ENCODE results near the gene ASB10.

Gene ASB10

GRCh38 chr7:151208253-151208862, 21.3 kb upstream of the ASB10 start:
- Histone ChIP-seq H3K4me1 (ENCODE audit: insufficient read depth, low read length) (peaks cover 4% of the 10 kb centered on the region; the same call in 1 of the 2 replicates), H3K9ac (ENCODE audit: low read depth, low read length) (no peak overlapping the region)

DNA sequence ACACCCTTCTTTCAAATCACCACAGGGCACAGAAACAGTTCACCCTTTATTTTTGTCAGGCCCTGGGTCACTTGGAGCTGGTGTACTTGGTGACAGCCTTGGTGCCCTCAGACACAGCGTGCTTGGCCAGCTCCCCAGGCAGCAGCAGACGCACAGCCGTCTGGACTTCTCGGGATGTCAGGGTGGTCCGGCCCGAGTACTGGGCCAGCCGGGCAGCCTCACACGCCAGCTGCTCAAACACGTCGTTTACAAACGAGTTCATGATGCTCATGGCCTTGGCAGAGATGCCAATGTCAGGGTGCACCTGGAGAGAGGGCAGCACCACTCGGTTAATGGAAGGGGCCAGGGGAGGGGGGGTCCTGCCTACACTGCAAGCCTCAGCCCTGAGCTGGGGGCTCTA, 20.8 kb upstream of the ASB10 start:
- no peak overlapping the region for H3K4me3 ChIP-seq (ENCODE audit: low read length)
- H3K4me1 ChIP-seq (ENCODE audit: insufficient read depth, low read length) = peaks cover 4% of the 10 kb centered on the region; the same call in 1 of the 2 replicates
- H3K9ac ChIP-seq (ENCODE audit: low read depth, low read length) = no peak overlapping the region
- H3K27me3 ChIP-seq (ENCODE audit: insufficient read depth, low read length) = no peaks in the 10 kb centered on the region; the same call in 1 of the 2 replicates
- no peaks in the 10 kb centered on the region for H3K9me3 ChIP-seq (ENCODE audit: insufficient read depth, low read depth, low read length)
- H3K27ac ChIP-seq (ENCODE audit: low read length) = no peak overlapping the region
- H3K36me3 ChIP-seq (ENCODE audit: insufficient read depth, low read depth, low read length) = peaks cover 9% of the 10 kb centered on the region; the same call in 1 of the 2 replicates

More at GRCh38 chr7:151208253-151208862, 21.3 kb upstream of the ASB10 start:
- Histone ChIP-seq H3K27ac (ENCODE audit: low read length) (no peak overlapping the region), H3K27me3 (ENCODE audit: insufficient read depth, low read length) (no peaks in the 10 kb centered on the region; the same call in 1 of the 2 replicates), H3K9me3 (ENCODE audit: insufficient read depth, low read depth, low read length) (no peaks in the 10 kb centered on the region), H3K36me3 (ENCODE audit: insufficient read depth, low read depth, low read length) (peaks cover 15% of the 10 kb centered on the region; the same call in 1 of the 2 replicates), H3K4me3 (ENCODE audit: low read length) (no peak overlapping the region)

DNA sequence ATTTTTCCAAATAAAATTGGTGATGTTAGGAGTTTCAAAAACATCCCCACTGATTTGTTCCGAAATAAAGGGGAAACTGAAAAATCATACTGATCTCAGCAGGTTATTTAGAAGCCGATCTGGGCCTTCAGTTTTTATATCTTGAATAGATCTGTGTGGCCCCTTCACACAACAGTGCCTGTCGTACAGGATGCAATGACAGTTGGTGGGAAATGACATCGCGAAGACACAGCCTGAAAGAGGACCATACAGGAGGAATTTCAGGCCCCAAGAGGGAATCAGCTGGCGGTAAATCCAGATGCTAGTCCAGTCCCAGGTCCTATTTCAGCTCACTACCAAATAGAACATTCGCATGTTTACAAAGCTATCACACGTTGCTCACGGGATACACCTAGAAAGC, 20.3 kb upstream of the ASB10 start:
- no peaks in the 10 kb centered on the region; the same call in 1 of the 2 replicates for H3K27me3 ChIP-seq (ENCODE audit: insufficient read depth, low read length)
- H3K9me3 ChIP-seq (ENCODE audit: insufficient read depth, low read depth, low read length) = no peaks in the 10 kb centered on the region
- no peak overlapping the region for H3K27ac ChIP-seq (ENCODE audit: low read length)
- peaks cover 4% of the 10 kb centered on the region; the same call in 1 of the 2 replicates for H3K4me1 ChIP-seq (ENCODE audit: insufficient read depth, low read length)
- H3K4me3 ChIP-seq (ENCODE audit: low read length) = no peak overlapping the region
- peaks cover 4% of the 10 kb centered on the region; the same call in 1 of the 2 replicates for H3K36me3 ChIP-seq (ENCODE audit: insufficient read depth, low read depth, low read length)
- no peak overlapping the region for H3K9ac ChIP-seq (ENCODE audit: low read depth, low read length)

DNA sequence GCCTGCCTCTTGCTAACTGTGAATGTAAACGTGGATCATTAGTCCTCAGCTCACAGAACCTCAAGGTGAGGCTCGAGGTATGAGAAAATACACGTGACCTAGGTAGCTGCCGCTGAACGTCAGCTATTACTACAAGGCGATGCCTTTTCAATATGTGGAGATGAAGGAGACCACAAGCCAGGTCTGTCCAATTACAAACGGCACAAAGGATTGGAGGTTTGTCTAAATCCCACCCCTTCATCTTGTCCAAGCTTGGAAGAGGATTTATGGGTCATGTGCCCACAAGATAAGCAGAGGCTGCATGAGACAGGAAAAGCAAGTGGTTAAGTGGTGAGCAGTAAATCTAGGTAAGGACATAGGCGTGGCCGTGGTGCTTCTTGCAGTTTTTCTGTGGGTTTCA, 19.9 kb upstream of the ASB10 start:
- Histone ChIP-seq H3K4me3 (ENCODE audit: low read length) (no peak overlapping the region), H3K9me3 (ENCODE audit: insufficient read depth, low read depth, low read length) (no peaks in the 10 kb centered on the region), H3K27me3 (ENCODE audit: insufficient read depth, low read length) (no peaks in the 10 kb centered on the region; the same call in 1 of the 2 replicates), H3K27ac (ENCODE audit: low read length) (no peak overlapping the region), H3K4me1 (ENCODE audit: insufficient read depth, low read length) (peaks cover 4% of the 10 kb centered on the region; the same call in 1 of the 2 replicates), H3K9ac (ENCODE audit: low read depth, low read length) (no peak overlapping the region), H3K36me3 (ENCODE audit: insufficient read depth, low read depth, low read length) (0 out of 2 replicates have a peak, but pooled peaks cover under 1% of the 10 kb centered on the region)

- H3K27ac ChIP-seq (ENCODE audit: low read length) = no peak overlapping the region
- H3K4me1 ChIP-seq (ENCODE audit: insufficient read depth, low read length) = peaks cover 4% of the 10 kb centered on the region; the same call in 1 of the 2 replicates
- H3K9me3 ChIP-seq (ENCODE audit: insufficient read depth, low read depth, low read length) = no peaks in the 10 kb centered on the region
- H3K4me3 ChIP-seq (ENCODE audit: low read length) = no peak overlapping the region
- no peak overlapping the region for H3K9ac ChIP-seq (ENCODE audit: low read depth, low read length)
- no peaks in the 10 kb centered on the region; the same call in 1 of the 2 replicates for H3K27me3 ChIP-seq (ENCODE audit: insufficient read depth, low read length)
- no peaks in the 10 kb centered on the region for H3K36me3 ChIP-seq (ENCODE audit: insufficient read depth, low read depth, low read length)
Observed at GRCh38 chr7:151205730-151206129, 18.7 kb upstream of the ASB10 start.

GRCh38 chr7:151204383-151205032, 17.5 kb upstream of the ASB10 start:
- Histone ChIP-seq H3K4me1 (ENCODE audit: insufficient read depth, low read length) (no peaks in the 10 kb centered on the region), H3K36me3 (ENCODE audit: insufficient read depth, low read depth, low read length) (no peaks in the 10 kb centered on the region), H3K9me3 (ENCODE audit: insufficient read depth, low read depth, low read length) (no peaks in the 10 kb centered on the region), H3K27ac (ENCODE audit: low read length) (no peak overlapping the region), H3K4me3 (ENCODE audit: low read length) (no peak overlapping the region), H3K9ac (ENCODE audit: low read depth, low read length) (no peak overlapping the region), H3K27me3 (ENCODE audit: insufficient read depth, low read length) (no peaks in the 10 kb centered on the region; the same call in 1 of the 2 replicates)

DNA sequence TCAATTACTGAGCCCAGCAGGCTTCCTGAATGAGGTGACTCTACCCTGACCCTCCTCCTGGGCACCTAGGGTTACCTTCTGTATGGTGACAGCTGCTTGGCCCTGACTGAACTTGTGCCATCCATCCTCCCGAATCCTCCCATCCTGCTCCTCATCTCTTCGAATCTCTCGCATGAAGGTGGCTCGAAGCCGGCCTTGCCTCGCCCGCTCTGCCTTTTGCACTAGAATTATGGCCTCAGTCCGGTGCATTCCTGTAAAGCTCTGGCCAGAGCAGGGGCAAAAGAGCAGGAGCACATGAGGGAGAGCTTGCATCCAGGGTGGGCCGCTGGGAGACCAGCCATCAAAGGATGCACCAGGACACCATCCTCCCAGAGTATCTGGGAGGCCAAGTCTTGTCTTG, 15.8 kb upstream of the ASB10 start:
- Histone ChIP-seq H3K9me3 (ENCODE audit: insufficient read depth, low read depth, low read length) (no peaks in the 10 kb centered on the region), H3K27me3 (ENCODE audit: insufficient read depth, low read length) (no peaks in the 10 kb centered on the region; the same call in 1 of the 2 replicates), H3K4me3 (ENCODE audit: low read length) (no peak overlapping the region), H3K27ac (ENCODE audit: low read length) (no peak overlapping the region), H3K9ac (ENCODE audit: low read depth, low read length) (no peak overlapping the region), H3K4me1 (ENCODE audit: insufficient read depth, low read length) (no peaks in the 10 kb centered on the region), H3K36me3 (ENCODE audit: insufficient read depth, low read depth, low read length) (no peaks in the 10 kb centered on the region)

GRCh38 chr7:151201751-151202150, 14.7 kb upstream of the ASB10 start:
- H3K4me3 ChIP-seq (ENCODE audit: low read length) = no peak overlapping the region
- H3K9ac ChIP-seq (ENCODE audit: low read depth, low read length) = no peak overlapping the region
- no peaks in the 10 kb centered on the region for H3K4me1 ChIP-seq (ENCODE audit: insufficient read depth, low read length)
- H3K27ac ChIP-seq (ENCODE audit: low read length) = no peak overlapping the region
- H3K36me3 ChIP-seq (ENCODE audit: insufficient read depth, low read depth, low read length) = no peaks in the 10 kb centered on the region
- H3K9me3 ChIP-seq (ENCODE audit: insufficient read depth, low read depth, low read length) = no peaks in the 10 kb centered on the region
- peaks cover 6% of the 10 kb centered on the region; the same call in 1 of the 2 replicates for H3K27me3 ChIP-seq (ENCODE audit: insufficient read depth, low read length)

- Histone ChIP-seq H3K4me1 (ENCODE audit: insufficient read depth, low read length) (no peaks in the 10 kb centered on the region), H3K36me3 (ENCODE audit: insufficient read depth, low read depth, low read length) (no peaks in the 10 kb centered on the region), H3K9me3 (ENCODE audit: insufficient read depth, low read depth, low read length) (no peaks in the 10 kb centered on the region), H3K4me3 (ENCODE audit: low read length) (no peak overlapping the region), H3K9ac (ENCODE audit: low read depth, low read length) (no peak overlapping the region), H3K27ac (ENCODE audit: low read length) (no peak overlapping the region), H3K27me3 (ENCODE audit: insufficient read depth, low read length) (peaks cover 10% of the 10 kb centered on the region; the same call in 1 of the 2 replicates)
Observed at GRCh38 chr7:151201344-151201743, 14.3 kb upstream of the ASB10 start.

DNA sequence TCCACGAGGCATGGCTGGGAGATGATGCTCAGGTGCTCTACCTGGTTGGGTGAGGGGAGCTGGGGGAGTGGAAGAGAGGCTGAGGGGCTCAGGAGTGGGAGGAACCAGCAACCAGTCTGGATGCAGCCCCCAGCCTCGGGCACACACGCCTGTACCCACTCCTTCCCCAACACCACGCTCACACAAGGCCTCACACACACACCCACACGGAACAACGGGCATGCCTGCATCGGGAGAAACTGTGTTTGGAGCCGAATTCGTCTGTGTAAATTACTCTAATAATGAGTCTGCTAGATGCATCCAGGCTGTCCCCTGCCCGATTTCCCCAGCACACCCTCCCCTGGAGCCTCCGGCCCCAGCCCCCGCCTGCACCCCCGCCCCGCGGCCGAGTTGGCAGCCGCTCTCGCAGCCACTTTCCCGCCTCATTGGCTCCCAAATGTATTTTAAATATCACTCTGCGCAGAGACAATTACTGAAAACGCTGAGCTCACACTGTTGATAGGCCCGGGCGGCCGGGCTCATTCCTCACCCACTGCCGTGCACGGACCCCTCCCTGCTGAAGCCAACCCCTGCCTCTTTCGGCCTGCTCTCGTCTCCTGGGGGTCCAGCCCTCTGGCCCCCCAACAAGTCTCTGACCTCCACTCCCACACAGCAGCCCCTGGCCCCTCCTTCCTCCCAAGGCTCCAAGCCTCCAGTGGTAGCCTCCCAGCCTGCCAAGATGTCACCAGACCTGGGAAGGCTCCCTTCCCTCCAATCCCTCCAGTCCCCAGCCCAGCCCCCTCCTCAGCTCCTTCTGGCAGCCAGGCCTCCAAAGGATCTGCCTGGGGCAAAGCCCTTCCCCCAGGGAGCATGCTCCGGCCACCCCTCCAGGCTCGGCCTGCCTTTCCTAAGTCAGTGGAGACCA, 12.1 kb upstream of the ASB10 start:
- H3K27ac ChIP-seq (ENCODE audit: low read length) = no peak overlapping the region
- H3K4me3 ChIP-seq (ENCODE audit: low read length) = no peak overlapping the region
- no peaks in the 10 kb centered on the region for H3K4me1 ChIP-seq (ENCODE audit: insufficient read depth, low read length)
- no peak overlapping the region for H3K9ac ChIP-seq (ENCODE audit: low read depth, low read length)
- peaks cover 26% of the 10 kb centered on the region for H3K27me3 ChIP-seq (ENCODE audit: insufficient read depth, low read length)
- no peaks in the 10 kb centered on the region for H3K36me3 ChIP-seq (ENCODE audit: insufficient read depth, low read depth, low read length)
- H3K9me3 ChIP-seq (ENCODE audit: insufficient read depth, low read depth, low read length) = no peaks in the 10 kb centered on the region

- H3K4me1 ChIP-seq (ENCODE audit: insufficient read depth, low read length) = no peaks in the 10 kb centered on the region
- H3K27ac ChIP-seq (ENCODE audit: low read length) = no peak overlapping the region
Observed at GRCh38 chr7:151197932-151198331, 10.9 kb upstream of the ASB10 start.

More at GRCh38 chr7:151197932-151198331, 10.9 kb upstream of the ASB10 start:
- Histone ChIP-seq H3K9ac (ENCODE audit: low read depth, low read length) (no peak overlapping the region), H3K9me3 (ENCODE audit: insufficient read depth, low read depth, low read length) (no peaks in the 10 kb centered on the region), H3K27me3 (ENCODE audit: insufficient read depth, low read length) (peaks cover 26% of the 10 kb centered on the region), H3K4me3 (ENCODE audit: low read length) (no peak overlapping the region), H3K36me3 (ENCODE audit: insufficient read depth, low read depth, low read length) (no peaks in the 10 kb centered on the region)

Measured in iPS-20b (cell line).